HepG2 (cell line): ENCODE data around the gene TCAF1. TPM values are rescaled to one million over a fixed set of nuclear protein-coding genes. Genes with fewer than 3 reads are reported as not detected.

ENCODE experiments used
- EP300 ChIP-seq, 3 experiments: sonication (generic) in 1 of 3; formaldehyde crosslinking in 1 of 3; IDR thresholded peaks; 2 replicates each; pipeline versions ENCODE4 v1.5.1 to v1.6.1; 2011 to 2020; ENCODE audit warnings: low read depth in 2 of 3, low read length in 2 of 3, borderline replicate concordance in 1 of 3, improper control_type of control experiment in 1 of 3, mild to moderate bottlenecking in 1 of 3, missing genetic modification reagents in 1 of 3, moderate library complexity in 1 of 3
- ZBTB7B ChIP-seq: sonication (generic); formaldehyde crosslinking; IDR thresholded peaks from 2 replicates; pipeline ENCODE4 v1.4.0; 2020; ENCODE audit warnings: missing genetic modification reagents
- polyA plus RNA-seq, 8 experiments: library from polyadenylated mRNA; depleted of rRNA in 3 of 8; stranded (reverse) in 7 of 8; unstranded in 1 of 8; fragments of >200 nt; fragmentation: Illumina TruSeq in 4 of 8; extraction: Trizol in 4 of 8; gene quantifications; 2 replicates each; pipeline versions ENCODE4 v1.2.1 to v1.2.3, GENCODE V29; 2011 to 2016; ENCODE audit warnings: low read depth in 4 of 8, missing spikeins in 1 of 8, mixed read lengths in 1 of 8; ENCODE audit not compliant: insufficient read depth in 1 of 8
- total RNA-seq, 5 experiments: library from RNA; depleted of rRNA; stranded (reverse); fragments of >200 nt; fragmentation: Illumina TruSeq; extraction: Trizol; gene quantifications; 2 replicates each; pipeline ENCODE4 v1.2.3, GENCODE V29; 2016; ENCODE audit warnings: low read depth in 1 of 5
- TF ChIP-seq, protein P1 (sequence below): sonication (generic); formaldehyde crosslinking; IDR thresholded peaks from 2 replicates; pipeline ENCODE4 v1.4.0; 2020; ENCODE audit warnings: mild to moderate bottlenecking, missing genetic modification reagents

The TCAF1 gene
- total and polyA plus RNA-seq, 2 of the 13 experiments (the other 11 are each of a cell fraction or from before 2014, with no cell fraction given), result 36.2 to 101 TPM

DNA sequence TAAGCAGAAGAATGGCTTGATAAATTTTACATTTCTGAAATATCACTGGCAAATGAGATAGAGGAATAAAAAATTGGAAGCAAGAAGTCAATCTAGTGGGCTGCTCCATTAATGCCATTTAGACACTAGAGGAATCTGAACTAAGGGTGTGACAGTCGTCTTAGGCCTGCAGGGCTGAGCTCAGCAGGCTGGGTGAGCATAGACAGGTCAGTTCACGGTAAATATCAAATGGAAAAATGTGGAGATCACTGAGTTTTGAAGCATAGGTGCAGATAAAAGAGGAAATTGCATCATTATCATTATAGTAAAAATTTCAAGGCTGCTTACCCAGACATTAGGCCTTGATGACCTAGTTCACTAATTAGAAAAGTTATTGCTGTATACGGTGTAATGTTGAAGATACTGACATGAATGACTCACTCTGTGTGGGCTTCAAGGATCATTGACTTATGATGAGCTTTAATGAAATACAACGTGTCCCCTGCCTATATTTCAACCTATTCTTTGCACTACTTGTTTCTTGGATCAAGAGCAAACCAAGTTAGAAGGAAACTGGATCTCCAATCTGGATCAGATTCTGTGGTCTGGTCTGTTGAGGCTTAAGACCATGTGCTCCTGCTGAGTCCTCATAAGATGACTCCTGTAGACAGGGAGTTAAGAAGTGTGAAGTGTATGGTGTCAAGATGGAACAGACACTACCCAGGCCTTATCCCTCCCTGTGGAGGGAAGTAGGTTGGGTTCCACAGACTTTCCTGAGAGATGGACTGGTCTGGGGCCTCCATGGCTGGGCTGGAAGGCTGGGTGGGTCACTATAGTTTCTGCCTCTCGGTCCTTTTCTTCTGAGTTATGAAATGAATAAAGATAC lies 36.6 kb upstream of the TCAF1 start (continued):
- TF ChIP-seq, protein P1, sequence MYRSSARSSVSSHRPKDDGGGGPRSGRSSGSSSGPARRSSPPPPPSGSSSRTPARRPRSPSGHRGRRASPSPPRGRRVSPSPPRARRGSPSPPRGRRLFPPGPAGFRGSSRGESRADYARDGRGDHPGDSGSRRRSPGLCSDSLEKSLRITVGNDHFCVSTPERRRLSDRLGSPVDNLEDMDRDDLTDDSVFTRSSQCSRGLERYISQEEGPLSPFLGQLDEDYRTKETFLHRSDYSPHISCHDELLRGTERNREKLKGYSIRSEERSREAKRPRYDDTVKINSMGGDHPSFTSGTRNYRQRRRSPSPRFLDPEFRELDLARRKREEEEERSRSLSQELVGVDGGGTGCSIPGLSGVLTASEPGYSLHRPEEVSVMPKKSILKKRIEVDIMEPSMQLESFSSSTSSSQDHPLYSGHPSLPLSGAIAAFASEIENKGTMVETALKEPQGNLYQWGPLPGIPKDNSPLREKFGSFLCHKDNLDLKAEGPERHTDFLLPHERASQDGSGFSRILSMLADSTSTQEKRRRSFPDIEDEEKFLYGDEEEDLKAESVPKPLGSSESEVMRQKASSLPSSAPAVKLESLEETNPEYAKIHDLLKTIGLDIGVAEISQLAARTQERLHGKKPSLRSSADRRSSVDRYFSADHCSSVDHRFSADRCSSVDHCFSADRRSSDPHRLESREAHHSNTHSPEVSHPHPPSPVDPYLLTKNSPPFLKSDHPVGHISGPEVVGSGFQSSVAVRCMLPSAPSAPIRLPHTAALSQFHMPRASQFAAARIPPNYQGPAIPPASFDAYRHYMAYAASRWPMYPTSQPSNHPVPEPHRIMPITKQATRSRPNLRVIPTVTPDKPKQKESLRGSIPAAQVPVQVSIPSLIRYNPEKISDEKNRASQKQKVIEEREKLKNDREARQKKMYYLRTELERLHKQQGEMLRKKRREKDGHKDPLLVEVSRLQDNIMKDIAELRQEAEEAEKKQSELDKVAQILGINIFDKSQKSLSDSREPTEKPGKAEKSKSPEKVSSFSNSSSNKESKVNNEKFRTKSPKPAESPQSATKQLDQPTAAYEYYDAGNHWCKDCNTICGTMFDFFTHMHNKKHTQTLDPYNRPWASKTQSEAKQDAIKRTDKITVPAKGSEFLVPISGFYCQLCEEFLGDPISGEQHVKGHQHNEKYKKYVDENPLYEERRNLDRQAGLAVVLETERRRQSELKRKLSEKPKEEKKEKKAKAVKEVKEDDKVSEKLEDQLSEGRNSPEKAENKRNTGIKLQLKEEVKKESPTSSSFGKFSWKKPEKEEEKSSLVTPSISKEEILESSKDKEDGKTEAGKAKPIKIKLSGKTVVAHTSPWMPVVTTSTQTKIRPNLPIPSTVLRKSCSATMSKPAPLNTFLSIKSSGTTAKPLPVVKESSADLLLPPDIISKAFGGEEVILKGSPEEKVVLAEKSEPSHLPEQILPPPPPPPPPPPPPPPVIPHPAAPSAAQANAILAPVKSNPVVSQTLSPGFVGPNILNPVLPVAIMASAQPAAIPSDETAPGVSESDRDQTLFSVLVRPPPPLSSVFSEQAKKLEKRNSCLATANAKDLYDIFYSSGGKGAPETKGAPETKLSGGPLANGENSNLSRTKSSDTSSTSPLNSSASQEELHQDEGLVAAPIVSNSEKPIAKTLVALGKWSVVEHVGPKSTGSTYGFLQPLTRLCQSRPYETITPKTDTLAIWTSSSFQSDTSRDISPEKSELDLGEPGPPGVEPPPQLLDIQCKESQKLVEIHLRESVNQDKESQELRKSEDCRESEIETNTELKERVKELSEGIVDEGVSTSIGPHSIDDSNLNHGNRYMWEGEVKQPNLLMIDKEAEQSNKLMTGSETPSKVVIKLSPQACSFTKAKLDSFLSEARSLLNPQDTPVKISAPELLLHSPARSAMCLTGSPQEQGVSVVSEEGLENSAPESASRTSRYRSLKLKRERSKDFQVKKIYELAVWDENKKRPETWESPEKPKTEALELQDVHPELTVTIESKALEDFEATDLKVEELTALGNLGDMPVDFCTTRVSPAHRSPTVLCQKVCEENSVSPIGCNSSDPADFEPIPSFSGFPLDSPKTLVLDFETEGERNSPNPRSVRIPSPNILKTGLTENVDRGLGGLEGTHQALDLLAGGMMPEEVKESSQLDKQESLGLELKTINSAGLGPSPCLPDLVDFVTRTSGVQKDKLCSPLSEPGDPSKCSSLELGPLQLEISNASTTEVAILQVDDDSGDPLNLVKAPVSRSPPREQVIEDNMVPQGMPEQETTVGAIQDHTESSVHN (CRISPR knock-in tag), result no peak
- TF ChIP-seq ZBTB7B (CRISPR knock-in tag) (no peak), EP300 (IDR thresholded peaks at IDR 0.05; ENCODE audit: low read depth in 2 of 2, low read length in 2 of 2) (no peak), EP300 (CRISPR knock-in tag; IDR thresholded peaks at IDR 0.05; ENCODE audit: borderline replicate concordance) (no peak)
